ENCODE measurements around the gene IGF1R.
"Not testable (repeated sequence)": the region's sequence is repeated elsewhere in the genome, so short reads cannot be mapped to it uniquely, and the experiment has no call there.

Gene IGF1R

DNA sequence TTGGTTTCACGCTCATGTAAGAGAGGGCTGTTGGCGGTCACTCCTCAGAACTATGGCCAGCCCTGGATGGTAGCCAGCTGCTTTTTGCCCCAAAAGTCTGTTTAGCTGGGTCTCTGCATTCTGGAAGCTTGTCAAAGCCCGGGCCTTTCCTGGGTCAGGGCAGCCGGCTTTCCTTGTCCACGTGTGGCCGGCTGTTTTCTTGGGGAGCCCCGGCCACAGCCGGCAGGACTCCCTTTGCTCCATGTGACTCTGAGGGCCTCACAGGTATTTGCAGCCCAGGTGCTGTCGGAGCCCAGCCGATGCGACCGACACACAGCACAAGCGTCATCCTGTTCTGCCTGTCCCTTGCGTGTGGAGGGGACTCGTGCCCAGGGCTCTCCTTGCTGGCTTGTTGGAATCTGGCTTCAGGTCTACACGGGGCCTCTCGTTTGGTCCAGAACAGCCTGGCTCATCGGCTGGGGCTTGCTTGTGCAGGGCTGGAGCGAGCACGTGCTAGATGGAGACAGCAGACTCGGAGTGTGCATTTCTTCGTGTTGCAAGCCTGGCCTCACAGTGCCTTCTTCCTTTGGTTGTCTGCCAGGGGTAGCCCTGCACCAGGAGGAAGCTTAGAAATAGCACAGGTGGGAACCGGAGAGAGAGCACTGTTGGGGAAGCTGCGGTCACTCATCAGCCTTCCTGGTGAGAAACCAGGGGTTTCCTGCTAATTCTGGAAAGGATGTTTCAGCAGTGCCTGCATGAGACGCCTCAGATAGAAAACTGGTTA is 307.8 kb downstream of the IGF1R start:
- Mint-ChIP-seq H3K36me3 (peaks cover 19% of the 10 kb centered on the region), H3K4me1 (ENCODE audit: low read depth) (peaks cover 12% of the 10 kb centered on the region), H3K27ac (no peak overlapping the region), H3K27me3 (no peaks in the 10 kb centered on the region), H3K4me3 (no peak overlapping the region), H3K9me3 (ENCODE audit: low read depth) (peaks cover 1% of the 10 kb centered on the region)

DNA sequence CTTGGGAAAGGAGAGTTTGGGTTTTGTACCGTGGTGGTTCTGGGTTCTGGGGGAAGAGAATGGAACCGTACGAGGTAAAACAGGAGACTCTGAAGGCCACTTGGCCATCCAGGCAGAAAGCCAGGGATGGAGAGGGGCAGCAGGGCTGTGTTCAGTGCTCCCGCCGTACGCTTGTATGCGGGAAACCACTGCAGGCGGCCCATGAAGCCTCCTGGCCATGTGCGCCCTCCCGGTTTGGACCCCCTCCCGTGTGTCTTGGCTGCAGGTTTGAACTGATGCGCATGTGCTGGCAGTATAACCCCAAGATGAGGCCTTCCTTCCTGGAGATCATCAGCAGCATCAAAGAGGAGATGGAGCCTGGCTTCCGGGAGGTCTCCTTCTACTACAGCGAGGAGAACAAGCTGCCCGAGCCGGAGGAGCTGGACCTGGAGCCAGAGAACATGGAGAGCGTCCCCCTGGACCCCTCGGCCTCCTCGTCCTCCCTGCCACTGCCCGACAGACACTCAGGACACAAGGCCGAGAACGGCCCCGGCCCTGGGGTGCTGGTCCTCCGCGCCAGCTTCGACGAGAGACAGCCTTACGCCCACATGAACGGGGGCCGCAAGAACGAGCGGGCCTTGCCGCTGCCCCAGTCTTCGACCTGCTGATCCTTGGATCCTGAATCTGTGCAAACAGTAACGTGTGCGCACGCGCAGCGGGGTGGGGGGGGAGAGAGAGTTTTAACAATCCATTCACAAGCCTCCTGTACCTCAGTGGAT is 308.6 kb downstream of the IGF1R start:
- Mint-ChIP-seq H3K27me3 (no peaks in the 10 kb centered on the region), H3K9me3 (ENCODE audit: low read depth) (peaks cover 7% of the 10 kb centered on the region), H3K4me1 (ENCODE audit: low read depth) (peaks cover 10% of the 10 kb centered on the region), H3K4me3 (no peak overlapping the region), H3K27ac (no peak overlapping the region), H3K36me3 (peaks cover 27% of the 10 kb centered on the region)

DNA sequence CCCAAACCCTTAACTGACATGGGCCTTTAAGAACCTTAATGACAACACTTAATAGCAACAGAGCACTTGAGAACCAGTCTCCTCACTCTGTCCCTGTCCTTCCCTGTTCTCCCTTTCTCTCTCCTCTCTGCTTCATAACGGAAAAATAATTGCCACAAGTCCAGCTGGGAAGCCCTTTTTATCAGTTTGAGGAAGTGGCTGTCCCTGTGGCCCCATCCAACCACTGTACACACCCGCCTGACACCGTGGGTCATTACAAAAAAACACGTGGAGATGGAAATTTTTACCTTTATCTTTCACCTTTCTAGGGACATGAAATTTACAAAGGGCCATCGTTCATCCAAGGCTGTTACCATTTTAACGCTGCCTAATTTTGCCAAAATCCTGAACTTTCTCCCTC is 309.3 kb downstream of the IGF1R start:
- Mint-ChIP-seq H3K36me3 (peaks cover 33% of the 10 kb centered on the region), H3K27me3 (no peaks in the 10 kb centered on the region), H3K9me3 (ENCODE audit: low read depth) (peaks cover 7% of the 10 kb centered on the region), H3K4me3 (no peak overlapping the region), H3K4me1 (ENCODE audit: low read depth) (peaks cover 3% of the 10 kb centered on the region), H3K27ac (no peak overlapping the region)

DNA sequence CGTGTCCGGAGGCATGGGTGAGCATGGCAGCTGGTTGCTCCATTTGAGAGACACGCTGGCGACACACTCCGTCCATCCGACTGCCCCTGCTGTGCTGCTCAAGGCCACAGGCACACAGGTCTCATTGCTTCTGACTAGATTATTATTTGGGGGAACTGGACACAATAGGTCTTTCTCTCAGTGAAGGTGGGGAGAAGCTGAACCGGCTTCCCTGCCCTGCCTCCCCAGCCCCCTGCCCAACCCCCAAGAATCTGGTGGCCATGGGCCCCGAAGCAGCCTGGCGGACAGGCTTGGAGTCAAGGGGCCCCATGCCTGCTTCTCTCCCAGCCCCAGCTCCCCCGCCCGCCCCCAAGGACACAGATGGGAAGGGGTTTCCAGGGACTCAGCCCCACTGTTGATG is 309.7 kb downstream of the IGF1R start:
- peaks cover 7% of the 10 kb centered on the region for H3K9me3 Mint-ChIP-seq (ENCODE audit: low read depth)
- H3K27ac Mint-ChIP-seq: no peak overlapping the region
- no peaks in the 10 kb centered on the region for H3K27me3 Mint-ChIP-seq
- H3K36me3 Mint-ChIP-seq: peaks cover 35% of the 10 kb centered on the region
- no peaks in the 10 kb centered on the region for H3K4me1 Mint-ChIP-seq (ENCODE audit: low read depth)
- H3K4me3 Mint-ChIP-seq: no peak overlapping the region

DNA sequence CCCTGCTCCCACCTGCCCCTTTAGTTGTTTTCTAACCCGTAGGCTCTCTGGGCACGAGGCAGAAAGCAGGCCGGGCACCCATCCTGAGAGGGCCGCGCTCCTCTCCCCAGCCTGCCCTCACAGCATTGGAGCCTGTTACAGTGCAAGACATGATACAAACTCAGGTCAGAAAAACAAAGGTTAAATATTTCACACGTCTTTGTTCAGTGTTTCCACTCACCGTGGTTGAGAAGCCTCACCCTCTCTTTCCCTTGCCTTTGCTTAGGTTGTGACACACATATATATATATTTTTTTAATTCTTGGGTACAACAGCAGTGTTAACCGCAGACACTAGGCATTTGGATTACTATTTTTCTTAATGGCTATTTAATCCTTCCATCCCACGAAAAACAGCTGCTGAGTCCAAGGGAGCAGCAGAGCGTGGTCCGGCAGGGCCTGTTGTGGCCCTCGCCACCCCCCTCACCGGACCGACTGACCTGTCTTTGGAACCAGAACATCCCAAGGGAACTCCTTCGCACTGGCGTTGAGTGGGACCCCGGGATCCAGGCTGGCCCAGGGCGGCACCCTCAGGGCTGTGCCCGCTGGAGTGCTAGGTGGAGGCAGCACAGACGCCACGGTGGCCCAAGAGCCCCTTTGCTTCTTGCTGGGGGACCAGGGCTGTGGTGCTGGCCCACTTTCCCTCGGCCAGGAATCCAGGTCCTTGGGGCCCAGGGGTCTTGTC is 310.7 kb downstream of the IGF1R start:
- H3K27ac Mint-ChIP-seq: no peak overlapping the region
- no peaks in the 10 kb centered on the region for H3K27me3 Mint-ChIP-seq
- H3K36me3 Mint-ChIP-seq: peaks cover 35% of the 10 kb centered on the region

DNA sequence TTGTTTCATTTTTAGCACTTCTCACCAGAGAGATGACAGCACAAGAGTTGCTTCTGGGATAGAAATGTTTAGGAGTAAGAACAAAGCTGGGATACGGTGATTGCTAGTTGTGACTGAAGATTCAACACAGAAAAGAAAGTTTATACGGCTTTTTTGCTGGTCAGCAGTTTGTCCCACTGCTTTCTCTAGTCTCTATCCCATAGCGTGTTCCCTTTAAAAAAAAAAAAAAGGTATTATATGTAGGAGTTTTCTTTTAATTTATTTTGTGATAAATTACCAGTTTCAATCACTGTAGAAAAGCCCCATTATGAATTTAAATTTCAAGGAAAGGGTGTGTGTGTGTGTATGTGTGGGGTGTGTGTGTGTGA is 311.3 kb downstream of the IGF1R start:
- H3K27ac Mint-ChIP-seq: no peak overlapping the region
- H3K9me3 Mint-ChIP-seq (ENCODE audit: low read depth): peaks cover 7% of the 10 kb centered on the region
- H3K4me1 Mint-ChIP-seq (ENCODE audit: low read depth): no peaks in the 10 kb centered on the region
- H3K4me3 Mint-ChIP-seq: no peak overlapping the region
- peaks cover 38% of the 10 kb centered on the region for H3K36me3 Mint-ChIP-seq
- H3K27me3 Mint-ChIP-seq: no peaks in the 10 kb centered on the region

More for the DNA sequence above, 310.7 kb downstream of the IGF1R start:
- Mint-ChIP-seq H3K9me3 (ENCODE audit: low read depth) (peaks cover 7% of the 10 kb centered on the region), H3K4me3 (no peak overlapping the region), H3K4me1 (ENCODE audit: low read depth) (no peaks in the 10 kb centered on the region)

DNA sequence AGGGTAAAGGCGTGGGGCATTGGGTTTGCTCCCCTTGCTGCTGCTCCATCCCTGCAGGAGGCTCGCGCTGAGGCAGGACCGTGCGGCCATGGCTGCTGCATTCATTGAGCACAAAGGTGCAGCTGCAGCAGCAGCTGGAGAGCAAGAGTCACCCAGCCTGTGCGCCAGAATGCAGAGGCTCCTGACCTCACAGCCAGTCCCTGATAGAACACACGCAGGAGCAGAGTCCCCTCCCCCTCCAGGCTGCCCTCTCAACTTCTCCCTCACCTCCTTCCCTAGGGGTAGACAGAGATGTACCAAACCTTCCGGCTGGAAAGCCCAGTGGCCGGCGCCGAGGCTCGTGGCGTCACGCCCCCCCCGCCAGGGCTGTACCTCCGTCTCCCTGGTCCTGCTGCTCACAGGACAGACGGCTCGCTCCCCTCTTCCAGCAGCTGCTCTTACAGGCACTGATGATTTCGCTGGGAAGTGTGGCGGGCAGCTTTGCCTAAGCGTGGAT is 312.3 kb downstream of the IGF1R start:
- Mint-ChIP-seq H3K27ac (no peak overlapping the region), H3K4me3 (no peak overlapping the region), H3K4me1 (ENCODE audit: low read depth) (no peaks in the 10 kb centered on the region), H3K36me3 (peaks cover 38% of the 10 kb centered on the region), H3K27me3 (no peaks in the 10 kb centered on the region), H3K9me3 (ENCODE audit: low read depth) (peaks cover 7% of the 10 kb centered on the region)

DNA sequence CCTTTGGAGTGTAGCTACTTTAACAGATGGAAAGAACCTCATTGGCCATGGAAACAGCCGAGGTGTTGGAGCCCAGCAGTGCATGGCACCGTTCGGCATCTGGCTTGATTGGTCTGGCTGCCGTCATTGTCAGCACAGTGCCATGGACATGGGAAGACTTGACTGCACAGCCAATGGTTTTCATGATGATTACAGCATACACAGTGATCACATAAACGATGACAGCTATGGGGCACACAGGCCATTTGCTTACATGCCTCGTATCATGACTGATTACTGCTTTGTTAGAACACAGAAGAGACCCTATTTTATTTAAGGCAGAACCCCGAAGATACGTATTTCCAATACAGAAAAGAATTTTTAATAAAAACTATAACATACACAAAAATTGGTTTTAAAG is 315.1 kb downstream of the IGF1R start:
- Mint-ChIP-seq H3K27ac (no peak overlapping the region), H3K4me1 (ENCODE audit: low read depth) (no peaks in the 10 kb centered on the region), H3K36me3 (peaks cover 28% of the 10 kb centered on the region), H3K27me3 (no peaks in the 10 kb centered on the region), H3K9me3 (ENCODE audit: low read depth) (peaks cover 7% of the 10 kb centered on the region), H3K4me3 (no peak overlapping the region)

DNA sequence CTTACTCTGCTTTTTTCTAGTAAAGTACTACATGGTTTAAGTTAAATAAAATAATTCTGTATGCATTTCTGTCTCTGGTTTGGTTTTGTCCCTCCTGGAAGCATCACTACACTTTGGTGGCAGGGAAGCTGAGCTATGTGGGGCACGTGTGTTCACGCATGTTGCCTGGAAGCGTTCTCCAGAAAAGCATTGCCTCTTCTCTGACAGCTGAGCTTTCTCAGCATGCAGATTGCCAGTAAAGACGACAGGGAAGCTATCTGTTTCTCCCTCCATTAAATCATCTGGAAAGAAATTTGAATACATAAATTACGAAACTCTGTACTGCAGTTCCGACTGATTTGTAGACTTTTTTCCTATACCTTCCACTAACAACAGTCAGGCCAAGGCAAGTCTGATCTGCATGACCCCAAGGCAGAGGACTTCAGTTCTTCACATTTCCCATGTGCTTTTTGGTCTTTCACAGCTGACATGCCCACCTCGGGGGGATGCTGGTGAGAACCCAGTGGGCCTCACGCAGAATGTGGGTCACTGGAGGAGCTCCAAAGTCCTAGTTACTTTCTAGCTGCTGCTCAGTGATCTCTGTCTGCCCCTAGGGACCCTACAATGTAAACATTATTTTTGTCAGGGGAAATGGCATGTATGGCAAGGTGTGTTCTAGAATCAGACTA is 316.3 kb downstream of the IGF1R start:
- H3K27me3 Mint-ChIP-seq: no peaks in the 10 kb centered on the region
- no peak overlapping the region for H3K27ac Mint-ChIP-seq
- H3K9me3 Mint-ChIP-seq (ENCODE audit: low read depth): peaks cover 7% of the 10 kb centered on the region
- H3K36me3 Mint-ChIP-seq: peaks cover 23% of the 10 kb centered on the region
- no peak overlapping the region for H3K4me3 Mint-ChIP-seq
- H3K4me1 Mint-ChIP-seq (ENCODE audit: low read depth): no peaks in the 10 kb centered on the region

DNA sequence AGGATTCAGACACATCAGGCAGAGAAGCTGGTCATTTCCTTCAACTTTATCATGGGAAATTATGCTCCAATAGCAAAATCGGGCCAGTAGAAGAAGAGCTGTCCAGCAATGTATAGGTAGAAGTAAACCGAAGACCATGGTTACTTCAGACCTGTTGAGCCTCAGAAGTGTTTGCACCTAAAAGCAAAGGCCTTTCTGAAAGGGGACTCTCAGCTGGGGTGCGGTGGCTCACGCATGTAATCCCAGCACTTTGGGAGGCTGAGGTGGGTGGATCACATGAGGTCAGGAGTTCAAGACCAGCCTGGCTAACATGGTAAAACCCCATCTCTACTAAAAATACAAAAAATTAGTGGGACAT is 316.8 kb downstream of the IGF1R start:
- not testable (repeated sequence) for H3K9me3 Mint-ChIP-seq (ENCODE audit: low read depth); H3K27ac Mint-ChIP-seq; H3K4me3 Mint-ChIP-seq; H3K4me1 Mint-ChIP-seq (ENCODE audit: low read depth); H3K27me3 Mint-ChIP-seq
- H3K36me3 Mint-ChIP-seq: peaks cover 23% of the 10 kb centered on the region

DNA sequence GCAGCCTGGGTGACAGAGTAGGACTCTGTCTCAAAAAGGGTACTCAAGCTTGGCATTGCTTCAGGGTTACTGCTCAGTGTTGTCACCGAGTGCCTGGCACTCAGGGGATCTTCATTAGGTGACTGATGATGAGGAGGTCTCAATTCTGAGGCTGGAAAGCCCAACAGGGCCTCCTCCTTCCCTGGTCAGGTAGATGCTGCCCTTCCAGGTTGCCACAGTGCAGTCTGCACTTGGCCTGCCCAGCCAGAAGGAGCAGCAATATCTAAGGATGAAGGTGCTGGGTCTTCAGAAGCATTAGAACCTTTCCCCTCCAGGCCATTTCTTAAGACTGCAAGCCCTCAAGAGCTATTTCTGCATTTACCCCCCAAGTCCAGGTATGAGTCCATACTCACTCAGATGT is 317.3 kb downstream of the IGF1R start:
- H3K9me3 Mint-ChIP-seq (ENCODE audit: low read depth): peaks cover 7% of the 10 kb centered on the region
- H3K36me3 Mint-ChIP-seq: peaks cover 23% of the 10 kb centered on the region
- H3K4me3 Mint-ChIP-seq: no peak overlapping the region
- H3K4me1 Mint-ChIP-seq (ENCODE audit: low read depth): no peaks in the 10 kb centered on the region
- no peak overlapping the region for H3K27ac Mint-ChIP-seq
- no peaks in the 10 kb centered on the region for H3K27me3 Mint-ChIP-seq

DNA sequence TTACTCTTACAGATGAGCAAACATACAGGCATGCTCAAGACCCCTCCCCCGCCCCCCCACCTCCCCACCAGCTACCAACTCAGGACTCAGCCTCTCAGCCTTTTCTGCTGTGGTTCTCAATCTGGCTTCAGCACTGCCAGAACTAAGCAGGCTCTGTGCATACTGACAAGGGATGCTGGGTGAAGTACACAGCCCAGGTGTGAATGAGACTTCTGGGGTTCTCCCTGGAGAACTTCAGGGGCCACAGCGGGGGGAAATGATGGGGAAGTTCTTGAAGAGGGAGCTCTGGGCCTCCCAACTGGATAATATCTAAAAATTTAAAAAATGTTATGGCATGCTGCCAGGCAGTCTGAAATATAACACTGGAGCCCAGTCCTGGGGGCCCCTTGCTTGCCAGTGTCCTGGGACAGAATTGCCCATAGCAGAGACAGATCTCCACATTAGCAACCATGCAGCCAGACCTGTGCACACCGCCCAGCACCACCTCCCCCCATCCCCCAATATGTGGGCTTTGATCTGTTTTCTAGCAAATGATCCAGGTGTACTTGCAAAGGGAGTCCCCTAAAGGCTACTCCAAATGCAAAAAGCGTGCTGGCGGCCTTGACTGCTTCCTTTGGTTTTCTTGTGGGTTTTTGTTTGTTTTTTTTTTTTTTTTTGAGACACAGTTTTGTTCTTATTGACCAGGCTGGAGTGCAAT is 317.9 kb downstream of the IGF1R start:
- H3K27me3 Mint-ChIP-seq: no peaks in the 10 kb centered on the region
- H3K36me3 Mint-ChIP-seq: peaks cover 18% of the 10 kb centered on the region
- H3K9me3 Mint-ChIP-seq (ENCODE audit: low read depth): peaks cover 5% of the 10 kb centered on the region
- no peak overlapping the region for H3K27ac Mint-ChIP-seq
- H3K4me1 Mint-ChIP-seq (ENCODE audit: low read depth): no peaks in the 10 kb centered on the region
- H3K4me3 Mint-ChIP-seq: no peak overlapping the region

DNA sequence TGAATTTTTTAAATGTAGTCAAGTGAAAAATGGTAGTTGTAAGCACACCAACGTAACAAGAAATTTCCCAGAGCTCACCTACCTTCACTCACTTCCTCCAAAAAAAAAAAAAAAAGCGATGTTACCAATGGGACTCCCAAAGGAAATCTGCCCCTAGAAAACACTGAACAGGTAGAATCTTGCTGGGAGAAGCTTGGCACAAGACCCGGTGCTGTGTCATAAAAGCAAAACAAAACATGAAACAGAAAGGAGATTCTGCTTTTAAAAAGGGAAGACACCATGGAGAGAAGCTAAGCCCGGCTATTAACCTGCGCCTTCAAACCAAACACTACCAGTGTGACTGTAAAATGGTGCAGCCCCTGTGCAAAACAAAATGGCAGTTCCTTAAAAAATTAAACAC is 318.8 kb downstream of the IGF1R start:
- H3K4me3 Mint-ChIP-seq: no peak overlapping the region
- peaks cover 10% of the 10 kb centered on the region for H3K36me3 Mint-ChIP-seq
- no peaks in the 10 kb centered on the region for H3K9me3 Mint-ChIP-seq (ENCODE audit: low read depth)
- no peaks in the 10 kb centered on the region for H3K27me3 Mint-ChIP-seq
- no peaks in the 10 kb centered on the region for H3K4me1 Mint-ChIP-seq (ENCODE audit: low read depth)
- H3K27ac Mint-ChIP-seq: no peak overlapping the region

DNA sequence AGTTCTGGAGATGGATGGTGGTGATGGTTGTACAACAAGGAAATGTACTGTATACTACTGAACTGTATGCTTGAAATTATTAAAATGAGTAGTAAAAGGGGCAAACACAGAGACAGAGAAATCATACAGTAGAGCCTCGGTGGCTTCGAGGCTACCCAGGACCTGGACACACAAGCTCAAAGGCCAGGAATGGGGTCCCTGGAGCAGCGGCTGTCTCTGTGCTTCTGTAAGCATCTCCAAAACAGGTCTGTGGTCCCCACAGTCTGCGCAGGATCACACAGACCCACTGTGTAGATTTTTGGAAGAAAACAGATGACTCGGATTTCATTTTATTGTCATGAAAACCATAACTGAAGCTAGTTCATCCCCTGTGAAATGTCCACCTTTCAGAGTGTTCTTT is 319.6 kb downstream of the IGF1R start:
- H3K36me3 Mint-ChIP-seq: peaks cover 3% of the 10 kb centered on the region
- no peaks in the 10 kb centered on the region for H3K4me1 Mint-ChIP-seq (ENCODE audit: low read depth)
- no peaks in the 10 kb centered on the region for H3K9me3 Mint-ChIP-seq (ENCODE audit: low read depth)
- no peaks in the 10 kb centered on the region for H3K27me3 Mint-ChIP-seq
- H3K4me3 Mint-ChIP-seq: no peak overlapping the region
- no peak overlapping the region for H3K27ac Mint-ChIP-seq
